ENCODE data around the gene SUGCT.

Gene SUGCT

GRCh38 chr7:40350100-40350499, 215.3 kb downstream of the SUGCT start:
- Histone ChIP-seq H3K9ac (ENCODE audit: low read length) (no peak overlapping the region), H3K9me3 (replicated peaks; ENCODE audit: insufficient read depth, low read length) (no peaks in the 10 kb centered on the region), H3K27me3 (replicated peaks; ENCODE audit: insufficient read depth, low read length) (no peaks in the 10 kb centered on the region), H3K9me2 (replicated peaks; ENCODE audit: insufficient read depth, low read length) (no peaks in the 10 kb centered on the region), H3K36me3 (replicated peaks; ENCODE audit: insufficient read depth, low read length) (no peaks in the 10 kb centered on the region), H3K4me1 (ENCODE audit: low read length) (no peaks in the 10 kb centered on the region), H4K20me1 (ENCODE audit: insufficient read depth, low read length) (no peaks in the 10 kb centered on the region), H3K27ac (ENCODE audit: low read length) (no peak overlapping the region), H3K4me2 (ENCODE audit: low read depth, low read length) (no peak overlapping the region), H2AFZ (ENCODE audit: low read length) (no peak overlapping the region), H3K79me2 (ENCODE audit: low read length) (no peaks in the 10 kb centered on the region), H3F3A (ENCODE audit: insufficient read depth, low read length) (no peaks in the 10 kb centered on the region), H3K4me3 (ENCODE audit: low read length) (no peak overlapping the region)
- TF ChIP-seq CTCF (IDR thresholded peaks at IDR 0.05; ENCODE audit: low read length) (no peak), EZH2 (optimal IDR thresholded peaks at IDR 0.05; ENCODE audit: low read depth, low read length) (no peak), EZH2phosphoT487 (IDR thresholded peaks at IDR 0.05; ENCODE audit: low read length) (no peak)
- no peak for DNase-seq

- no peak for TF ChIP-seq CTCF (IDR thresholded peaks at IDR 0.05; ENCODE audit: low read length)
- TF ChIP-seq EZH2 (optimal IDR thresholded peaks at IDR 0.05; ENCODE audit: low read depth, low read length): no peak
- TF ChIP-seq EZH2phosphoT487 (IDR thresholded peaks at IDR 0.05; ENCODE audit: low read length): no peak
- H2AFZ ChIP-seq (ENCODE audit: low read length): no peak overlapping the region
Observed at GRCh38 chr7:40354711-40355110, 219.9 kb downstream of the SUGCT start.

GRCh38 chr7:40356312-40356711, 221.5 kb downstream of the SUGCT start:
- Histone ChIP-seq H3K27me3 (replicated peaks; ENCODE audit: insufficient read depth, low read length) (no peaks in the 10 kb centered on the region), H3K27ac (ENCODE audit: low read length) (no peak overlapping the region), H3K9ac (ENCODE audit: low read length) (no peak overlapping the region), H3K79me2 (ENCODE audit: low read length) (no peaks in the 10 kb centered on the region), H3K9me3 (replicated peaks; ENCODE audit: insufficient read depth, low read length) (no peaks in the 10 kb centered on the region), H3K36me3 (replicated peaks; ENCODE audit: insufficient read depth, low read length) (no peaks in the 10 kb centered on the region), H3K4me1 (ENCODE audit: low read length) (no peaks in the 10 kb centered on the region), H3K4me3 (ENCODE audit: low read length) (no peak overlapping the region), H3F3A (ENCODE audit: insufficient read depth, low read length) (no peaks in the 10 kb centered on the region), H4K20me1 (ENCODE audit: insufficient read depth, low read length) (no peaks in the 10 kb centered on the region), H2AFZ (ENCODE audit: low read length) (no peak overlapping the region), H3K4me2 (ENCODE audit: low read depth, low read length) (no peak overlapping the region), H3K9me2 (replicated peaks; ENCODE audit: insufficient read depth, low read length) (no peaks in the 10 kb centered on the region)
- DNase-seq: no peak
- TF ChIP-seq EZH2 (optimal IDR thresholded peaks at IDR 0.05; ENCODE audit: low read depth, low read length) (no peak), CTCF (IDR thresholded peaks at IDR 0.05; ENCODE audit: low read length) (no peak), EZH2phosphoT487 (IDR thresholded peaks at IDR 0.05; ENCODE audit: low read length) (no peak)

More at GRCh38 chr7:40354711-40355110, 219.9 kb downstream of the SUGCT start:
- no peak for DNase-seq
- no peaks in the 10 kb centered on the region for H3K4me1 ChIP-seq (ENCODE audit: low read length)
- H3K36me3 ChIP-seq (replicated peaks; ENCODE audit: insufficient read depth, low read length): no peaks in the 10 kb centered on the region
- H3K27me3 ChIP-seq (replicated peaks; ENCODE audit: insufficient read depth, low read length): no peaks in the 10 kb centered on the region
- no peak overlapping the region for H3K4me3 ChIP-seq (ENCODE audit: low read length)
- no peak overlapping the region for H3K4me2 ChIP-seq (ENCODE audit: low read depth, low read length)
- no peaks in the 10 kb centered on the region for H3F3A ChIP-seq (ENCODE audit: insufficient read depth, low read length)
- no peaks in the 10 kb centered on the region for H3K9me3 ChIP-seq (replicated peaks; ENCODE audit: insufficient read depth, low read length)
- no peaks in the 10 kb centered on the region for H4K20me1 ChIP-seq (ENCODE audit: insufficient read depth, low read length)
- H3K9ac ChIP-seq (ENCODE audit: low read length): no peak overlapping the region
- H3K79me2 ChIP-seq (ENCODE audit: low read length): no peaks in the 10 kb centered on the region
- no peaks in the 10 kb centered on the region for H3K9me2 ChIP-seq (replicated peaks; ENCODE audit: insufficient read depth, low read length)
- H3K27ac ChIP-seq (ENCODE audit: low read length): no peak overlapping the region
